HCT116 (cell line): ENCODE measurements around the gene TMEM119.

Source experiments
- CBX3 ChIP-seq: IDR thresholded peaks from 2 replicates; pipeline ENCODE4 v1.6.1; 2012; ENCODE audit warnings: low read depth
- CTCF ChIP-seq, 3 experiments: fragments of 200-600 bp in 1 of 3; sonication (generic) in 1 of 3; IDR thresholded peaks in 2 of 3; conservative IDR thresholded peaks in 1 of 3; 2 replicates each; pipeline ENCODE4 v1.5.1; 2012 to 2017; ENCODE audit warnings: low read depth in 2 of 3, low read length in 2 of 3, antibody characterized with exemption in 1 of 3, borderline replicate concordance in 1 of 3, control low read depth in 1 of 3, mild to moderate bottlenecking in 1 of 3, mixed read lengths in 1 of 3, mixed run types in 1 of 3, moderate library complexity in 1 of 3; ENCODE audit not compliant: insufficient read depth in 1 of 3
- EGR1 ChIP-seq: IDR thresholded peaks from 2 replicates; pipeline ENCODE4 v1.6.1; 2012; ENCODE audit warnings: low read depth
- EZH2 ChIP-seq: fragments of 200-600 bp; sonication (generic); IDR thresholded peaks from 2 replicates; pipeline ENCODE4 v1.6.1; 2017; ENCODE audit warnings: antibody characterized with exemption, mixed run types
- EZH2phosphoT487 ChIP-seq: fragments of 200-600 bp; IDR thresholded peaks from 2 replicates; pipeline ENCODE4 v1.6.1; 2018; ENCODE audit warnings: antibody characterized with exemption, borderline replicate concordance
- POLR2AphosphoS5 ChIP-seq: IDR thresholded peaks from 2 replicates; pipeline ENCODE4 v1.6.1; 2011; ENCODE audit warnings: mild to moderate bottlenecking, low read depth, low read length, moderate library complexity
- SIN3A ChIP-seq: IDR thresholded peaks from 2 replicates; pipeline ENCODE4 v1.6.1; 2012; ENCODE audit warnings: low read depth
- ZBTB33 ChIP-seq: IDR thresholded peaks from 2 replicates; pipeline ENCODE4 v1.6.1; 2011; ENCODE audit warnings: mild to moderate bottlenecking, low read length, moderate library complexity; ENCODE audit not compliant: insufficient replicate concordance; ENCODE audit errors: extremely low read depth
- ZNF274 ChIP-seq: fragments of 200-500 bp; sonication (Bioruptor generic); IDR thresholded peaks from 2 replicates; pipeline ENCODE4 v1.6.1; 2014; ENCODE audit warnings: mild to moderate bottlenecking, low read depth, low read length, inconsistent platforms

GRCh38 chr12:108599948-108600701, 2.2 kb upstream of the TMEM119 start:
- no peak for TF ChIP-seq SIN3A
- no peak for TF ChIP-seq ZBTB33
- TF ChIP-seq CTCF (IDR thresholded peaks at IDR 0.05 in 2 of 3, conservative IDR thresholded peaks at IDR 0.05 in 1 of 3; ENCODE audit: borderline replicate concordance in 1 of 3, insufficient read depth in 1 of 3, low read depth in 2 of 3, low read length in 2 of 3) = 0 out of 6 replicates have a peak, but pooled peaks of 1 of the 3 experiments have one; percentile 12
- TF ChIP-seq CBX3 = no peak
- TF ChIP-seq ZNF274 = no peak
- TF ChIP-seq EZH2phosphoT487 = no peak
- no peak for TF ChIP-seq POLR2AphosphoS5
- no peak for TF ChIP-seq EZH2
- TF ChIP-seq EGR1 = no peak
